Cerebellar nuclear complex (tissue), 1 donor: ENCODE measurements around the gene SLIT3.

Experiments
- DNase-seq, 2 experiments: peaks; one replicate each; lab custom pipeline; 2025; lab: John Stamatoyannopoulos, UW

The SLIT3 gene

GRCh38 chr5:168887931-168888330, 413.0 kb downstream of the SLIT3 start:
- no peak for DNase-seq

DNA sequence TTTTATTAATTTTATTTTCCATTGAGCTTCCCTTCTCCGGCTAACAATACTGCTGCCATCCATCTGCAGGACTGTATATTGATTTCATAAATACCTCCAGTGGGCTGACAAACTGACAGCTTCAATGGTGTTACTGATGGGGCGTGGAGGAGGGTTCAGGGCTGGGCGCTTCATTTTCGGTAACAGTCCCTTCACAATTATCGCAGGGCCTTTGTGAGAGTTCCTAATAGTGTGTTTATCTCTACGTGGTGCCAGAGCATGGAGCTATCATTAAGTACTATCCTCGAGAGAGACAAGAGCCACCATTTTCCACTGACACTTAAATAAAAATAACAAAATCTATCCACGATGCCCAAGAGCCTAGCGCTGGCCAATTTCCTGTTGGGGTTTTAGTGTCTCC, 414.8 kb downstream of the SLIT3 start:
- DNase-seq: no peak

DNA sequence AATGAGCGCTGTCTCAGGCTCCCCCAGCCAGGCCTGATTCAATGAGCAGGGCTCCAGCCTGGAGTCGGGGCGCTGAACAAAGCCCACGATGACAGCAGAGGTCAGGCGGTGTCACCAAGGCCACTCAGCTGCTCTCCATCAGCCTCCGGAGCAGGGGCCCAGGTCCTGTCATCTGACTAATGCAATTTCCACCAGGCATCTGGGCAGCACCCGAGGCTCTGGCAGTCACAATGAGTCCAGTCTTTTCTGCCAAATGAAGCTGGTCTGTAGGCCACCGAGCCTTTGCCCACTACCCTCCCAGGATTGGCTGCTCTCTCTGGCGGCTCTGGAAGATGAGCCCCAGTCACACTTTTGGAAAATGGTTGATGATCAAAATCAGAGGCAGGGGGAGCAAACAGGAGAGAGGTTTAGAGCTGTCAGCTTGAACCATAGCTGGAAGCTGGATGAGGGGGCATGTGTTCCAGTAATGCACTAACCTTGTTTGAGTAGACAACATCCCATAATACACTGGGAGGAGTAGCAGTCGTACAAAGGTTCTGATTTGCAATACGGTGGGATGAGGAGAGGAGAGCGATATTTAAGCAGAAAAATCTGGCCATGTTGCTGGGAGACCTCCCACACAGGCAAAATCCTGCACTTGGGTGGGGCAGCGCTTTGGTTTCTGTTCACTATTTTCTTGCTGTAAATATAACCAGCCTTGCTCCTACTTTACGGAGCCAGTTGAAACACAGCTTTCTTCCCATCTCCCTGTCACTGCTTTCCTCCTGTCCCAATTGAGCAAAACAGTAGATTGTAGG, 415.4 kb downstream of the SLIT3 start:
- no peak for DNase-seq

- DNase-seq: no peak
Observed at GRCh38 chr5:168883991-168884390, 416.9 kb downstream of the SLIT3 start.

- DNase-seq: no peak
Observed at GRCh38 chr5:168883281-168883741, 417.6 kb downstream of the SLIT3 start.

- DNase-seq: no peak
Observed at GRCh38 chr5:168882283-168882682, 418.7 kb downstream of the SLIT3 start.

DNA sequence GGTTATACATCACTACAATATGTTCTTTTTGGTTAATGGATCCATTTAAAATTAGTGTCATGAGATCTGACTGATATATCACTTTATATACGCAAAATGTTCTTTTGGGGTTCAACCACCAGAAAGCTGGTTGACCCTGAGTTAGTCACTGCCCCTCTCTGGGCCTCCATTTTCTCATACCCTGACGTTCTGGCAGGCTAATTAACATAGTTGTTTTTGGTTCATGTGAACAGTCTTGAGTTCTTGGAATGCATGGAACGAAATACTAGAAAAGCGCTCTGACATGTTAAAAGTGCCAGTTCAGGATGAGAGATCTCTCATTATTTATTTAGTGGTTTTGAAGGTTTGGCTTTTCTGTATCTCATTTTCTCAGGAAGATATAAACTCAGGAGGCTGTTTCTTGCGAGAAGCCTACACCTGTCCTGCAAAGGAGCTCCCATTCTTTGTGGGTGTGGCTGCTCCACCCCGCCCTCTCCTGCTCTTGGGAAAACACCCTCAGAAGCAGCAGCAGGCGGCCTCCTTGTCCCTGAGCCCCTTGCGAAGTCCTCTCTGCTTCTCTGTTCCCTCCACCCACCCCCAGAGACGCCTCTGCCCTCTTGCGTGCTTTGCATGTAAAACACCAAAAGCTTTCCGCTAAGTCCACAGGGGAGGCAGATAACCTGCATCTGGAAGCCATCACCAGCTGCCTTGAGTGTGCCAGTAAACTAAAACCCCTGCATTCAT, 419.4 kb downstream of the SLIT3 start:
- no peak for DNase-seq

DNA sequence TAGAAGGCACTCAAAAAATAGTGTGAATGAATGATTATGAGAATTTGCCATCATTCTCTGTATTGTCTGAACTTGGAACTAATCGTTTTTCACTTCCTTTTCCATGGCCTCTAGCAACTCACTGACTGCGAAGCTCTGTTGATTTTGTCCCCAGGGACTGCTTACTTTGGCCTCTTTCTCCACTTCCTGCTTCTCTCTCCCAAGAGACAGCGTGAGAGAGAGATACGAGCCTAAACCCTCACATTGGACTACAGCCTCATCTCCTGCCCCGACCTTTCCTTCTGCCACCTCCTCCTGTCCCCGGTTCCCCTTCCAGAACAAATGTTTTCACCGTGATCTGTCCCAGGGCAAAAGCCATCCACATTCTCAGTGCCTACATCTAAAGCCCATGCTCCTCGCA, 421.0 kb downstream of the SLIT3 start:
- DNase-seq: no peak

GRCh38 chr5:168879331-168879730, 421.6 kb downstream of the SLIT3 start:
- no peak for DNase-seq

DNA sequence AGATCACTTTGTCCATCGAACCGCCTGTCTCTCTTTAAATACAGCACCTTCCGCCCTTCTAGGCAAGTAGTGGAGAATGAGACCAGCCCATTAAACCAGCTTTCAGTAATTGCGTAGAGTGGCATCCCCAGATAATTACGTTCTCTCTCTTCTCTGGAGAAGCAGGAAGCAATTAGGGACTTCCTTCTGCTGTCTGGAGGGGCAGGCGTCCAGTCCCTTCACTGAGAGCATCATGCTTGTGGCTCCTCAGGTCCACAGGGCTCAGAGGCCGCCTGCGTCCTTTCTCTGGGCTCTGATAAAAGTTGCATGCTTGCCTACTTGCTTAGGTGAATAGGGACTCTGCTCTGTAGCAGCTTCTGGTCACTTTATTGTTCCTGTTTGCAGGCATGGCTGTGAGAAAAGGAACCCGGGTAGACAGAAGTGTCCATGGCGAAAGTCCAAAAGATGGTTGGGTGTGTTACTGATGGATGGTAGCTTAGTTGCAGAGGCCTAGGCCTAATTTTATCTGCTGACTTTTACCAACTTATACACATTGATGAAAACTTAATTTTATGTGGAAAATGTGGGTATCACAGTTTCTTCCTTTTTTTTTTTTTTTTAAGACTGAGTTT, 422.7 kb downstream of the SLIT3 start:
- DNase-seq: no peak

DNA sequence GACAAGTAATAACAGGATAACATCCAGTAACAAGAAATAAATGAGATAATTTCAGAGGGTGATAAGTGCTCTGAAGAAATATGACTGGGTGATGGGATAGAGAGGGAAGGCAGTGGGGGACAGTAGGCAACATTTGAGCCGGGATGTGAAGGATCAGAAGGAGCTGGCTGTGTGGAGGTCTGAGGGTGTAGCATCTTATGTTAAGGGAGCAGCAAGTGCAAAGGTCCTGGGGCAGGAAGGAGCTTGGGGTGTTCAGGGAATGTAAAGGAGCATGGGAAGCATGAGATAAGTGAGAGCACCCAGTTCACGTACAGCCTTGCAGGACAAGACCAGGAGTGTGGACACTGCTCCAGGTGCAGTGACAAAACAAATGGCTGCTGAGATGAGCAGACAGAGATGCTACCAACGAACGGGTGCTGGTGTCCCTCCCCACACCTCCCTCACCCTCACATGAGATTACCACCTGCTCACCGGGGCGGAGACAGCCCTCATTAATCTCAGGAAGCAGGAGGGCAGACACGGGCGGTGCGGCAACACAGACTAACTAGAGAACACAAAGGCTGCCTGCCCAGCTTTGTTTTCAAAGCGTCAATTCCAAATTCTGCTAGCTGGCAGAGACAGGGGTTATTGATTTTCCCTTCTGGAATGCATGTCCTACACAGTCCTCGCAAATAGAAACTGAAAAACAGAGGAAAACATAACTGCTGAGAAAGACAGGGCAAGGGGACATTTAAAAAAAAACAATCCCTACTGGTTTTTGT, 423.6 kb downstream of the SLIT3 start:
- no peak for DNase-seq

DNA sequence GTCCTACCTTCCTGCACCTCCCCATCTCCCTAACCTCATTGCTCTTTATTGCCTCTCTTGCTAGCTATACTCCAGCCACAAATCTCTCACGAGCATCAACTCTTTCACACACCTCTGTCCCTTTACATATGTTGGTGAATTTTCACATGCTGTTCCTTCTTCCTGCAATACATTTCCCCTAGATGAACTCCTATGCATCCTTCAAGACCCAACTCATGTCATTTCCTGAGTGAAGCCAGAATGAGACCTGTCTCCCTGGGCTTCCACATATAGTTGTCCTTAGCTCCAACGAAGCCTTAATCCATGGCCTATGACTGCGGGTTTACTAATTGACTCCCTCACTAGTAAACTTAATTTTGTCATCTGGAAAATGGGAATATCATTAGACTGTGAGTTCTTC, 424.5 kb downstream of the SLIT3 start:
- no peak for DNase-seq

DNA sequence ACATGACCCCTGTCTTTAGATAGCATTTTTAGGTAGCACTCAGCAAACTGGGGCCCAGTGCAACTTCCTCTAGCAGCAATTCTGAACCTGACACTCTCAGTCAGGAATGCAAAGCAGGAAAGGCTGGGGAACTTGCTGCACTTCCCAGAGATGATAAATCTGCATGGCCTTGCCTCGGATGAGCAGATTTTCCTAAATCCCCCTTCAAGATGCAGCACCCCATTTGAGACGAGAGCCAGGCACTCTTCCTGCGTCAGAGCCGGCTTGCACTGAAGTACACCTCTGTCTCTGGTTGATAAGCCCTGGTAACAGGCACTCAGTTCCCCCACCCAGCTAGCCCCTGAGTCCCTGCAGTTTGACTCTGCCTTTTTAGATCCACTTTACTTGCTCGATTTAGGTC, 425.1 kb downstream of the SLIT3 start:
- DNase-seq: no peak

DNA sequence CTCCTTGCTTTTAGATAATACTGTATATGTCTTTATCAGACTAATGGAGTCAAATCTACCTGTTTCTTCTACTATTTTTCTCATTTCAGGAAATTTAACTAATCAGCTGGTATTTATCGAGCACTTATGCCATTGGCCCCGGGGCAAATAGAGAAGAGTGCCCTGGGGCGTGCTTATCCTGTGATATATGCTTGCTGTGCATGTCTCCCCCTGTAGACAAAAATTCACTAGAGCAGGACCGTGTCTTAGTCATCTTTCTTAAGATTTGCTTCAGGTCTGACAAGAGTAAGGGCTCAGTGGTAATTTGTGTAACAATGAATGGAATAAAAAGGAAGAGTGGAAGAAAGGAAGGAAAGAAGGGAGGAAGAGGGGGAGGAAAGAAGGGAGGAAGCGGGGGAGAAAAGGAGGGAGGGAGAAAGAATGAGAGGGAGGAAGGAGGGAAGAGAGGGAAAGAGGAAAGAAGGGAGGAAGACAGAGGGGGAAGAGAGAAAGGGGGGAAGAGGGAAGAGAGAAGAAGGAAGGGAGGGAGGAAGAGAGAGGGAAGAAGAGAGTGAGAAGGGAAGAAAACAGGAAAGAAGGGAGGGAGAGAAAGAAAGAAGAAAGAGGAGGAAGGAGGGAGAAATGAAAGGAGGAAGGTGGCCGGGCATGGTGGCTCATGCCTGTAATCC, 426.1 kb downstream of the SLIT3 start:
- no peak for DNase-seq

- no peak for DNase-seq
Observed at GRCh38 chr5:168872246-168872645, 428.7 kb downstream of the SLIT3 start.

DNA sequence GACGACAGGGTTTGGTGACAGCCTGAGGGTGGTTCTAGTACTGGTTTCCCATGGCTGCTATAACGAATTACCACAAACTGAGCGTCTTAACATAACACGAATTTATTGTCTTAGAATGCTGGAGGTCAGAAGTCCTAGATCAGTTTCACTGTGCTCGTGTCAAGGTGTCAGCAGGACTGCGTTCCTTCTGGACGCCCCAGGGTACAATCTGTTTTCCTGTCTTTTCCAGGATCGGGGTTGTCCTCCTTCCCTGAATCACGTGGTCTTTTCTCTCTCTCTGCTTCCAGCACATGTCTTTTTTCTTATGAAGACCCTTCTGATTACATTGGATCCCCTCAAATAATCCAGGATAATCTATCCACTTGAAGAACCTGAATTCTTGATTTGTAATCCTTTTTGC, 430.0 kb downstream of the SLIT3 start:
- no peak for DNase-seq

GRCh38 chr5:168869615-168870227, 431.2 kb downstream of the SLIT3 start:
- DNase-seq: no peak

- no peak for DNase-seq
Observed at GRCh38 chr5:168867241-168867640, 433.7 kb downstream of the SLIT3 start.

- DNase-seq: no peak
Observed at GRCh38 chr5:168865968-168866367, 435.0 kb downstream of the SLIT3 start.

- no peak for DNase-seq
Observed at GRCh38 chr5:168863021-168863420, 437.9 kb downstream of the SLIT3 start.

GRCh38 chr5:168860503-168860902, 440.4 kb downstream of the SLIT3 start:
- no peak for DNase-seq
